ENCODE data around the gene CNKSR2.

DNA sequence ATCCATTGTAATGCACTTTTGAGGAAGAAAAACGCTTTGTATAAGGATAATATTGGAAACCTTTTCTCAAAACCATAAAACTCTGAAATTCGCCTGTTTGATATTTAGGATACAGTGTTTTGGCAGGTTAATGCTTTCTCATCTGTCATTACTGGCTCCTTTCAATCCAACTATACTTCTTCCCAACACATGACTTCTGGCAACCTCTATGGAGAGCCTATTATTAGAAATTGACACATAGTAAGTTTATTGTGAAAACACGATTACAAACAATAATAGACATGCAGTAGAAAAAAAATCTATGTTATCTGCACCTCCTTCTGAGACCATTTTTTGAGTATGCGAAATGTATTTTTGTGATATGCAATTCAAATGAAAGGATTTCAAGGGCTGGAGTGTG, 288.5 kb downstream of the CNKSR2 start:
- TF ChIP-seq JUND (IDR thresholded peaks at IDR 0.05) (no peak), EZH2 (IDR thresholded peaks at IDR 0.05) (no peak), POLR2A (IDR thresholded peaks at IDR 0.05; ENCODE audit: borderline replicate concordance, extremely low read depth, insufficient read depth, insufficient read length) (no peak), CEBPB (IDR thresholded peaks at IDR 0.05; ENCODE audit: low read depth) (no peak), POLR2AphosphoS5 (IDR thresholded peaks at IDR 0.05; ENCODE audit: low read depth, low read length) (no peak), YY1 (IDR thresholded peaks at IDR 0.05; ENCODE audit: extremely low read depth, insufficient replicate concordance, low read depth, low read length) (no peak)
- TF ChIP-seq, protein P1, sequence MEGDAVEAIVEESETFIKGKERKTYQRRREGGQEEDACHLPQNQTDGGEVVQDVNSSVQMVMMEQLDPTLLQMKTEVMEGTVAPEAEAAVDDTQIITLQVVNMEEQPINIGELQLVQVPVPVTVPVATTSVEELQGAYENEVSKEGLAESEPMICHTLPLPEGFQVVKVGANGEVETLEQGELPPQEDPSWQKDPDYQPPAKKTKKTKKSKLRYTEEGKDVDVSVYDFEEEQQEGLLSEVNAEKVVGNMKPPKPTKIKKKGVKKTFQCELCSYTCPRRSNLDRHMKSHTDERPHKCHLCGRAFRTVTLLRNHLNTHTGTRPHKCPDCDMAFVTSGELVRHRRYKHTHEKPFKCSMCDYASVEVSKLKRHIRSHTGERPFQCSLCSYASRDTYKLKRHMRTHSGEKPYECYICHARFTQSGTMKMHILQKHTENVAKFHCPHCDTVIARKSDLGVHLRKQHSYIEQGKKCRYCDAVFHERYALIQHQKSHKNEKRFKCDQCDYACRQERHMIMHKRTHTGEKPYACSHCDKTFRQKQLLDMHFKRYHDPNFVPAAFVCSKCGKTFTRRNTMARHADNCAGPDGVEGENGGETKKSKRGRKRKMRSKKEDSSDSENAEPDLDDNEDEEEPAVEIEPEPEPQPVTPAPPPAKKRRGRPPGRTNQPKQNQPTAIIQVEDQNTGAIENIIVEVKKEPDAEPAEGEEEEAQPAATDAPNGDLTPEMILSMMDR (IDR thresholded peaks at IDR 0.05 in 2 of 3, conservative IDR thresholded peaks at IDR 0.05 in 1 of 3; ENCODE audit: borderline replicate concordance in 1 of 3, insufficient read depth in 1 of 3, low read depth in 2 of 3, low read length in 2 of 3) = no peak

Measured in HCT116 (cell line).